Prostate gland (tissue), 2 donors: ENCODE data around the gene TNFSF10. TPM values are rescaled to one million over a fixed set of nuclear protein-coding genes. Genes with fewer than 3 reads are reported as not detected.

Source experiments
- DNase-seq: peaks from one replicate; pipeline ENCODE4 v3.0.0-alpha.2; 2019; ENCODE audit warnings: low spot score
- H3K27ac ChIP-seq, 2 donors: fragments of 200-600 bp; sonication (generic); 2 replicates each; pipeline ENCODE4 v1.5.1; 2017 to 2019
- H3K27me3 ChIP-seq: fragments of 200-600 bp; sonication (generic); replicated peaks from 2 replicates; pipeline ENCODE4 v1.5.1; 2019; ENCODE audit not compliant: insufficient read depth
- H3K36me3 ChIP-seq, 2 donors: fragments of 200-600 bp; sonication (generic); 1 replicate in 1 of 2; 2 replicates in 1 of 2; pipeline versions ENCODE4 v1.5.1 to v1.8.1; 2017 to 2019
- H3K4me1 ChIP-seq: fragments of 200-600 bp; sonication (generic); replicated peaks from 2 replicates; pipeline ENCODE4 v1.5.1; 2019
- H3K4me3 ChIP-seq, 2 donors: fragments of 200-600 bp; sonication (generic); 2 replicates each; pipeline ENCODE4 v1.5.1; 2017 to 2019
- H3K9me3 ChIP-seq: fragments of 200-600 bp; sonication (generic); 2 replicates; pipeline ENCODE4 v1.5.1; 2017
- POLR2A ChIP-seq: fragments of 450-650 bp; IDR thresholded peaks from one replicate; pipeline ENCODE4 v1.6.1; 2016; ENCODE audit warnings: antibody characterized with exemption, mild to moderate bottlenecking
- POLR2AphosphoS5 ChIP-seq: sonication (generic); formaldehyde crosslinking; IDR thresholded peaks from one replicate; pipeline ENCODE4 v1.6.1; 2017; ENCODE audit warnings: antibody characterized with exemption
- WGBS: methylation state at CpG from one replicate; pipeline ENCODE4 v1.1.5; 2018; 5-methylcytosine and 5-hydroxymethylcytosine counted together
- intact Hi-C: fragments of 100-400 bp; cut with DNase I; formaldehyde crosslinking; loops from one replicate; pipeline ENCODE4 v1.14.2; 2022
- total RNA-seq, 2 donors: library from RNA; depleted of rRNA; stranded (reverse); fragments of >200 nt; gene quantifications; one replicate each; pipeline ENCODE4 v1.1.0, GENCODE V29; 2016
- TF ChIP-seq, protein P1 (sequence below), 4 experiments: fragments of 200-600 bp in 2 of 4; fragments of 450-650 bp in 2 of 4; sonication (generic) in 2 of 4; IDR thresholded peaks; 1 replicate in 3 of 4; 2 replicates in 1 of 4; pipeline ENCODE4 v1.5.1; 2016 to 2019; ENCODE audit warnings: antibody characterized with exemption in 4 of 4, mild to moderate bottlenecking in 2 of 4, moderate library complexity in 2 of 4

The TNFSF10 gene
- total RNA-seq, 2 donors from 2014 or later = 70.6 to 126 TPM

DNA sequence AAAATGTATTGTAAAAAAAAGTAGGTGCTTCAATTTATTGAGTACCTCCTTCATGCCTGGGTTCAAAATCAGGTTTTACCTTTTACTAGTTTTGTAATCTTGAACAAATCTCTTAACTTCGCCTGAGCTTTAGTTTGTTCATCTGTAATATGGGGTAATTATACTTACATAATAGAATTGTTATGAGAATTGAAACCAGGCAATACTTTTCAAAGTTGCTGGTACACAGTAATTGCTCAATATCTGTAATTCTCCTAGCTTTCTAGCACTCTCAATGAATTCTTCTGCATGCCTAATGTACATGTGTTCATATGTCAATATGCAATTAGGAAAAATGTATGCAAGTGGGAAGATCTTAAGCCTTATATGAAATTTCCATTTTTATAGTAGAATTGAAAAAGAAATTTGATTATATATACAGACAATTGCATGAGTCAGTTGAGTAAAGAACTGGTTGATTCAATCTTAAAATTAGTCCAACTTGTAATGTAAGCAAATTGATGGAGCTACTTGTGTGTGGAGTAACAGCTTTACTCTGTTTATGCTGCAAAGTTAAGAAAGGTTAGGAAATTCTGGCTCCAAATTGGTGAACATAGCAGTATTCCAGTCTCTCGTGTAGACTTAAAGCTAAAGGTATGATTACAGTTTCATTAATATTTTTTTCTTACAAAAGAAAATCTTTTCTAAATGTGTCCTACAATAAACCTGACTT lies 4.1 kb downstream of the TNFSF10 start:
- Histone ChIP-seq H3K27me3 (no peaks in the 10 kb centered on the region), H3K4me1 (peaks cover 23% of the 10 kb centered on the region), H3K9me3 (no peaks in the 10 kb centered on the region), H3K36me3 (no peaks in the 10 kb centered on the region), H3K27ac (peak overlapping the region; percentile 86), H3K4me3 (no peak overlapping the region)
- 41% methylated on average over 2 of the region's 2 CpGs for WGBS
- intact Hi-C loops = no loop called here
- TF ChIP-seq, protein P1, sequence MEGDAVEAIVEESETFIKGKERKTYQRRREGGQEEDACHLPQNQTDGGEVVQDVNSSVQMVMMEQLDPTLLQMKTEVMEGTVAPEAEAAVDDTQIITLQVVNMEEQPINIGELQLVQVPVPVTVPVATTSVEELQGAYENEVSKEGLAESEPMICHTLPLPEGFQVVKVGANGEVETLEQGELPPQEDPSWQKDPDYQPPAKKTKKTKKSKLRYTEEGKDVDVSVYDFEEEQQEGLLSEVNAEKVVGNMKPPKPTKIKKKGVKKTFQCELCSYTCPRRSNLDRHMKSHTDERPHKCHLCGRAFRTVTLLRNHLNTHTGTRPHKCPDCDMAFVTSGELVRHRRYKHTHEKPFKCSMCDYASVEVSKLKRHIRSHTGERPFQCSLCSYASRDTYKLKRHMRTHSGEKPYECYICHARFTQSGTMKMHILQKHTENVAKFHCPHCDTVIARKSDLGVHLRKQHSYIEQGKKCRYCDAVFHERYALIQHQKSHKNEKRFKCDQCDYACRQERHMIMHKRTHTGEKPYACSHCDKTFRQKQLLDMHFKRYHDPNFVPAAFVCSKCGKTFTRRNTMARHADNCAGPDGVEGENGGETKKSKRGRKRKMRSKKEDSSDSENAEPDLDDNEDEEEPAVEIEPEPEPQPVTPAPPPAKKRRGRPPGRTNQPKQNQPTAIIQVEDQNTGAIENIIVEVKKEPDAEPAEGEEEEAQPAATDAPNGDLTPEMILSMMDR (IDR thresholded peaks at IDR 0.05) = no peak
- TF ChIP-seq POLR2A (no peak), POLR2AphosphoS5 (no peak)
- DNase-seq = no peak

GRCh38 chr3:172517859-172518466 lies 5.3 kb downstream of the TNFSF10 start:
- H3K4me3 ChIP-seq = no peak overlapping the region

GRCh38 chr3:172516318-172517214 lies 6.7 kb downstream of the TNFSF10 start:
- WGBS = 22% methylated on average over 7 of the region's 7 CpGs
- no peak overlapping the region for H3K4me3 ChIP-seq
- intact Hi-C loops = no loop called here
- DNase-seq = peak; percentile 96
- H3K27me3 ChIP-seq = no peaks in the 10 kb centered on the region
- no peak for TF ChIP-seq POLR2A
- TF ChIP-seq, protein P1 (IDR thresholded peaks at IDR 0.05) = peak in 1 of 4 experiments; percentile 6
- peak; percentile 96 for TF ChIP-seq POLR2AphosphoS5
- peaks cover 23% of the 10 kb centered on the region for H3K4me1 ChIP-seq
- H3K9me3 ChIP-seq = no peaks in the 10 kb centered on the region
- H3K27ac ChIP-seq = peak overlapping the region; percentile 83 to 86
- H3K36me3 ChIP-seq = no peaks in the 10 kb centered on the region

More at GRCh38 chr3:172517859-172518466, 5.3 kb downstream of the TNFSF10 start:
- TF ChIP-seq, protein P1 (IDR thresholded peaks at IDR 0.05) = no peak
- TF ChIP-seq POLR2A = no peak
- TF ChIP-seq POLR2AphosphoS5 = no peak
- H3K36me3 ChIP-seq = no peaks in the 10 kb centered on the region
- intact Hi-C loops = no loop called here
- H3K4me1 ChIP-seq = peaks cover 23% of the 10 kb centered on the region
- H3K9me3 ChIP-seq = no peaks in the 10 kb centered on the region
- 84% methylated on average over 8 of the region's 8 CpGs for WGBS
- H3K27me3 ChIP-seq = no peaks in the 10 kb centered on the region
- peak overlapping the region; percentile 83 to 86 for H3K27ac ChIP-seq
- DNase-seq = no peak

DNA sequence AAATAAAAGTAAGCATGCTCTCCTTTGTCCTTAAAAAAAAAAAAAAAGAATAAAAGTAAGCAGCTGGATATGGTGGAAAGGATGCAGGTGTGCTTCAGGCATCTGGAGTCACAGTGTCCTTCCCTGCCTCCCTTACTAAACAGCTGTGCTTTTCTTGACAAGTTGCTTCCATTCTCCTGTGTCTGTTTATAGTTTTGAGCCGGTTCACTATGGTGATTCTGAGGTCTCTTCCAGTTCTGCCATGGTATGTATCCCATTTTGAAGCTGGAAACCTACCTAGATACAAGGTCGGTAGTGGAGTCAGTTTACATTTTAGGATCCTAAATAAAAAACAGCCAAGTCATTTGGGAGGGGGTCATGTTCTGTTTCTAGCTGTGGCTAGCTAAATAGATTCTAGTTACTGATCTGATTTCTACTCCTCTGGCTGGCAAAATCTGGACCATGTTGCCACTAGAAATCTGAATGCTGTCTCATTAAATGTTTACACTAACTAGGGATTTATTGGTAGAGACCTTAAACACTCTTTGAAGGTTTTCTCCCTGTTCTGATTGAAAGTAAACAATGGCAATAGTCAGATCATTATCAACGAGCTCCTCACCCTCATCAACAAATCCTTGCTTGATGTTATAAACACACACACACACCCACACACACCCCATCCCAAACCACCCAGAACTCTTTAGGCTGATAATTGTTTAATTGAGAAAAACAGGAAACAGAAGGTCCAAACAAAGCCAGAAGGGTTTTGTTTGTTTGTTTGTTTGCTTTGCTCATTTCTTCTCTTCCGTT lies 7.9 kb downstream of the TNFSF10 start:
- intact Hi-C loops = no loop called here
- Histone ChIP-seq H3K36me3 (peaks cover 0 to 3% of the 10 kb centered on the region in 2 donors), H3K27me3 (no peaks in the 10 kb centered on the region), H3K4me1 (peaks cover 23% of the 10 kb centered on the region), H3K27ac (peak overlapping the region; percentile 83 to 86), H3K4me3 (no peak overlapping the region), H3K9me3 (no peaks in the 10 kb centered on the region)
- no peak for DNase-seq
- TF ChIP-seq, protein P1 (IDR thresholded peaks at IDR 0.05) = no peak
- TF ChIP-seq POLR2AphosphoS5 (peak; percentile 30), POLR2A (no peak)
- 18% methylated on average over 4 of the region's 4 CpGs for WGBS
